LNCAP (cell line): ENCODE measurements around the gene EDAR.

Experiments
- TF ChIP-seq, protein P1 (sequence below): fragments of 450-650 bp; IDR thresholded peaks from 2 replicates; pipeline ENCODE4 v1.5.1; 2017; ENCODE audit warnings: mild to moderate bottlenecking

Gene EDAR

DNA sequence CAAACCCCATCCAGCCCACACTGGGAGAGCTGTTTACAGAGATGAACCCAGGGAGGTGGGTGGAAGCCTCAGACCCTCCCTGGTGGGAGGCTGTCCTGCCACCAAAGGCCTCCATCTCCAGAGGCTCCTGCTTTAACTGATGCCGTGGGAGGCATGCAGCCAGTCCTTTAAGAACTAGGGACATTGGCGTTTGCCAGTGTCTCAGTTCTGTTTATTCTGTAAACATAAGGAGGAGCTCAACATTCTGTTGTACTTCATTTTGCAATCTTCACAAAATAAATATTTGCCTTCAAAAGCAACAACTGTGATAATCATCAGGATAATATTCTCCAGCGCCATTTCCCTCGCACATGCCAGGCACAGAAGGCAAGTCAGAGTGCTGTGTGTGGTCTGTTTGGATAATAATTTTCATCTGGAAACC, 6.8 kb downstream of the EDAR start:
- TF ChIP-seq, protein P1, sequence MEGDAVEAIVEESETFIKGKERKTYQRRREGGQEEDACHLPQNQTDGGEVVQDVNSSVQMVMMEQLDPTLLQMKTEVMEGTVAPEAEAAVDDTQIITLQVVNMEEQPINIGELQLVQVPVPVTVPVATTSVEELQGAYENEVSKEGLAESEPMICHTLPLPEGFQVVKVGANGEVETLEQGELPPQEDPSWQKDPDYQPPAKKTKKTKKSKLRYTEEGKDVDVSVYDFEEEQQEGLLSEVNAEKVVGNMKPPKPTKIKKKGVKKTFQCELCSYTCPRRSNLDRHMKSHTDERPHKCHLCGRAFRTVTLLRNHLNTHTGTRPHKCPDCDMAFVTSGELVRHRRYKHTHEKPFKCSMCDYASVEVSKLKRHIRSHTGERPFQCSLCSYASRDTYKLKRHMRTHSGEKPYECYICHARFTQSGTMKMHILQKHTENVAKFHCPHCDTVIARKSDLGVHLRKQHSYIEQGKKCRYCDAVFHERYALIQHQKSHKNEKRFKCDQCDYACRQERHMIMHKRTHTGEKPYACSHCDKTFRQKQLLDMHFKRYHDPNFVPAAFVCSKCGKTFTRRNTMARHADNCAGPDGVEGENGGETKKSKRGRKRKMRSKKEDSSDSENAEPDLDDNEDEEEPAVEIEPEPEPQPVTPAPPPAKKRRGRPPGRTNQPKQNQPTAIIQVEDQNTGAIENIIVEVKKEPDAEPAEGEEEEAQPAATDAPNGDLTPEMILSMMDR: no peak

DNA sequence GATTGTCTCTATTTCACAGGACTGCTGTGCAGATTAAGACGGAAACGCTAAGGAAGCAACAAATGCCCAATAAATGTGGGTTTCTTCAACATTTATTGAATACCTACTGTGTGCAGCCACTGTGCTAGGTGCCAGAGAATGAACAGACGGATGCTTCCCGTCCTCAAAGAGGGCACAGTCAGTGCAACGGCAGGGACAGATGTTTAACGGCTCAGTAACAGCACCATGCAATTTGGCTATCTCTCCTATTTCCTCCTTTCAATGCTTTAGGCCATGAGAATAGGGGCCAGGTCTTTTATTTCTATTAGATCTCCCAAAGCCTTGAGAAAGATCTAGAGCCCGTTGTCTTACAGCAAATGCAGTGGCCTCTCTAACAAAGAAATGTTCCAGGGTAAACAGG, 7.2 kb downstream of the EDAR start:
- TF ChIP-seq, protein P1: no peak

DNA sequence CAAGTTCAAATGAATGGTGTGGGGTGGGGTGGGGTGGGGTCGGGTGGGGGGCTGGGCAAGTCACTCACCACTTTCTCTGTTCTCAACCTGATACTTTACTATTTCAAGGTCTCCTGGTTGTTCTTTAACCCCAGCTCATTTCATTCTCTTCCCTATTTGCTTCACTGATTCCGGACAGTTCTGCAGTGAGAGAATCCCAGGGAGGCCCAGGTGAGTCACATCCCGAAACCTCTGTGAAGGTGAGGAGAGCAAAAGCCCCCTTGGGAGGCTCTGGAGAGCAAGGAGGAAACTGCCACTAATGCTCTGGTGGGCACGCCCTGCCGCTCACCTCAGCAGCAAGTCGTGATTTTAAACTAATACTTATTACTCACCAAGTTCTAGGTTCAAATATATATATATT, 8.9 kb downstream of the EDAR start:
- TF ChIP-seq, protein P1: no peak

DNA sequence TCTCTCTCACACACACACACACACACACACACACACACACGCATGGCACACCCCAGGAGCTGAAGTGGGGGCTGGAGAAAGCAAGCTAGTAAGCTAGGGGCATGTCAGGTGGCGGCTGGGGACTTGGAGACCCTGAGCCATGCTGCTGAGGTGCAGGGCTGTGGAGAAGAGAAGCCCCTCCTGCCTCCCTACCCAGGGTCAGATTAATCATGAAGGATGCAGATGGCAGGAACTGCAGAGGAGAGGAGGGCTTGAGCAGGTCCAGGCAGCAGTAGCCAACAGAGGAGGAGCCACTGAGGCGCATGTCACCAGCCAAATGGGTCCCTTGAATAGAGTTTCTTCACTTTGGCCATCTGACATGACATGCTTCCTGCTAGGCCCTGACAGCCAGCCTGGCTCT, 9.6 kb downstream of the EDAR start:
- TF ChIP-seq, protein P1: no peak

DNA sequence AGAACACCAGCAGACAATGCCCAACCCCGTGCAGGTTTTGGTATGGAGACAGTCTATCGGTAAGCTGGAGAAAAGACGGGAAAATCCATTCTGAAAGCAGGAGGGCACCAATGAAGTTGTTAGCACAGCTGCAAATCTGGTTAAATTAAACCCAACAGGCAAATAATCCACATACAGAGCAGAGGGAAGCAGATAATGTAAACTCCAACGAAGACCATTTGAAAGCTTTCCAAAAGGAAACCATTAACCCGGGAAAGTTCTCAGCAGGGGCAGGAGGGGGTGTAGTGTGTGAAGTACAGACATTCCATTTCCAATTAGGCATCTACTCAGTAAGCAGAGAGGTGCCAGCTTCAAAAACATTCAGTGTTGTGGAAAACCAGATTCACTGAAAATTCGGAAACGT, 10.3 kb downstream of the EDAR start:
- TF ChIP-seq, protein P1: no peak

DNA sequence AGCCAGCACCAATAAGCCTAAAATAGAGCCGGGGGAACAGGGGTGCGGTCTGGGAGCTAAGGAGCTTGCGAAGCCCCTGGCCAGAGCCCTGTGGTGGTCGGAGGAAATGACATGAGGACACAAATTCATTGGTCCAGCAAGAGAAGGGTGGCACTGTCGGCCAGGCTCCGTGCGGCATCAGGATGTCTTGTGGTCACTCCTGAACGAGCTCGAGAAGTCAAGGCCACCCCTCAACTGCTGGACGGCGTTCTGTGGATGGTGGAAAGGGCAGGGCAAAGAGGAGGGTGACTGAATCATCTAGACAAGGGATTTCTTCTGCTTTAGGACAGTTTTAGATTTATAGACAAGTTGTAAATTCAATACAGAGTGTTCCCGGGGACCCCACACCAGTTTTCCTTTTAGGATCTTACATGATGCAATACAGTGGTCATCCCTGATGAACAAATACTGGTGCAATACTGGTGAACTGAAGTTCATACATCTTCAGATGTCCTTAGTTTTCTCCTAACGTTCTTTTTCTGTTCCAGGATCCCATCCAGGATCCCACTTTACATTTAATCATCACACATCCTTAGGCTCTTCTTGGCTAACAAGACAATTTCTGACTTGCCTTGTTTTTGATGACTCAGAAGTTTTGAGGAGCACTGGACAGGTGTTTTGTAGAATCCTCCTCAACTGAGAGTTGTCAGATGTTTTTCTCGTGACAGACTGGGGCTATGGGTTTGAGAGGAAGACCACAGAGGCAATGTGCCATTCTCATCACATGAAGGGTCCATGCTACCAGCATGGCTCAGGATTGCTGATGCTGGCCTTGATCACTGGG, 13.2 kb downstream of the EDAR start:
- TF ChIP-seq, protein P1: no peak

DNA sequence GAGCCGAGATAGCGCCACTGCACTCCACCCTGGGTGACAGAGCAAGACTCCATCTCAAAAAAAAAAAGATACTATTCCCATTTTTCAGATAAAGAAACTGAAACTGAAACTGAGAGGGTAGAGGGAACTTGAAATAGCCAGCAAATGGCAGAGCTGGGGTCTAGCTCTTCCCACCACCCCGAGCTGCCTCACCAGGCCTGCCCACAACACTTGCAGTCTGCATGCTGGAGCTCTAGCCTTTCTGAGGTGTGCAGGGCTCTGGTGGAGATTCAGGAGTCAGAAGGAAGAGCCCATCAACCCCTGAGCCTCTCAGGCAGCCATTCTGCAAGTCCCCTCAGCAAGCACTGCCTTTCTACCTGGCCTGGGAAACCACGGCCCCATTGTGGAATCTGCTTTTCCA, 14.3 kb downstream of the EDAR start:
- TF ChIP-seq, protein P1: no peak

DNA sequence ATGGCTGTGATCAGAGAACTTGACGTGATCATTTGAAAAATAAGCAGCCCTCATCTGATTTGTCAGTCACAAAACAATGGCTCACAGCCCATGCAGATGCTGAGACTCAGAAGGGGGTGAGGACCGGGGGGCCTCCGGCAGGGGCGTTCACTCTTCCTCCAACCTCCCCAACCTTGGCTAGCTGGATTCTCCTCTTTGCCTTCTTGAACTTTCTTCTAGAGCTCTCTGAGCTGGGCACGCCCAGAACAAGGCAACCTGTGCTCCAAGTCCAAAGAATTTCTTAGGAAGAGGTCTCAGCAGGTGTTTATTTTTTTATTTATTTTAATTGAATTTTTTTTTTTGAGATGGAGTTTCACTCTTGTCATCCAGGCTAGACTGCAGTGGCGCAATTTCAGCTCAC, 16.4 kb downstream of the EDAR start:
- TF ChIP-seq, protein P1: no peak
